Measurements from ENCODE around the gene NOTUM.
A peak's percentile ranks its signal among the peaks of the same experiment; 100 is the strongest.

The NOTUM gene

DNA sequence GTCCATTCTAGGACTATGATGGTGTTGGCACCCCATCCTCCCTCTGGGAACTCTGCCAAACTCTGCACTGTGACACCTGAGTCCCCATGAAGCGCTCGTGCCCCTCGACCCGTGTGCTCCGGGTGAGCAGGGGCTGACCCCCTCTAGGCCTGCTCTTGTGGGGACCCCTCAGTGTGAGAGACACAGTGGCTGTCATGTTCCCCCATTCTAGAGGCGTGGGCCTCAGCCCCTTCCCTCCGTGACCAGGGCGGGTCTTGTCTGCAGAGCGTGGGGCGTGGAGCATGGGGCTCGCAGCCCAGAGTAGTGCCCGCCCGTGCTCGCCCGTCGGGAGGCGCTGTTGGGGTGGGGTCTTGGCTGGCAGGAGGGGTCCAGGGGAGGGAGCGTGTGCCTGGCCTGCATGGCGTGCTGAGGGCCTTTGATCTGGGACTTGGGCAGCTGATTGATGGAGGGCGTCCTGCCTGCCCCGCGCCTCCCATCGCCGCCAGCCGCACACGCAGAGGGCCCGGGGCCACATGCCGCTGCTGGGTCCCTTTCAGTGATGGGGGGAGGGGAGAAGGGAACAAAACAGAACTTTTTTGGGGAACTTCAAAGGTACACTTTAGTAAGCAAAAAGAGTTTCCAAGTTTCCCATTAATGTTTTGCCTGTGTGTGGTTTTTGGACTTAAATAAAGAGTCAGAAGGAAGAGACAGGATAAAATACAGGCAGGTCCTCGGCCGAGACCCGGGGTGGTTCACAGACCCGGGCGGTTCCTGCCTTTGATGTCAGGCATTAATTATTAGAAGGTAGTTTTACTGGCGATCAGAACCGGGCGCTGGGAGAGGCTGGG, 39.2 kb upstream of the NOTUM start:
- H3K4me3 Mint-ChIP-seq = no peak overlapping the region
- H3K27me3 Mint-ChIP-seq = no peaks in the 10 kb centered on the region
- ATAC-seq (peak; percentile 39), DNase-seq (no peak)
- H3K4me1 Mint-ChIP-seq = no peaks in the 10 kb centered on the region
- H3K9me3 Mint-ChIP-seq = no peaks in the 10 kb centered on the region
- H3K27ac Mint-ChIP-seq = no peak overlapping the region

GRCh38 chr17:81999587-81999975, 38.6 kb upstream of the NOTUM start:
- Mint-ChIP-seq H3K9me3 (no peaks in the 10 kb centered on the region), H3K4me1 (no peaks in the 10 kb centered on the region), H3K27ac (no peak overlapping the region), H3K27me3 (no peaks in the 10 kb centered on the region), H3K4me3 (no peak overlapping the region)
- DNase-seq = no peak
- no peak for ATAC-seq

DNA sequence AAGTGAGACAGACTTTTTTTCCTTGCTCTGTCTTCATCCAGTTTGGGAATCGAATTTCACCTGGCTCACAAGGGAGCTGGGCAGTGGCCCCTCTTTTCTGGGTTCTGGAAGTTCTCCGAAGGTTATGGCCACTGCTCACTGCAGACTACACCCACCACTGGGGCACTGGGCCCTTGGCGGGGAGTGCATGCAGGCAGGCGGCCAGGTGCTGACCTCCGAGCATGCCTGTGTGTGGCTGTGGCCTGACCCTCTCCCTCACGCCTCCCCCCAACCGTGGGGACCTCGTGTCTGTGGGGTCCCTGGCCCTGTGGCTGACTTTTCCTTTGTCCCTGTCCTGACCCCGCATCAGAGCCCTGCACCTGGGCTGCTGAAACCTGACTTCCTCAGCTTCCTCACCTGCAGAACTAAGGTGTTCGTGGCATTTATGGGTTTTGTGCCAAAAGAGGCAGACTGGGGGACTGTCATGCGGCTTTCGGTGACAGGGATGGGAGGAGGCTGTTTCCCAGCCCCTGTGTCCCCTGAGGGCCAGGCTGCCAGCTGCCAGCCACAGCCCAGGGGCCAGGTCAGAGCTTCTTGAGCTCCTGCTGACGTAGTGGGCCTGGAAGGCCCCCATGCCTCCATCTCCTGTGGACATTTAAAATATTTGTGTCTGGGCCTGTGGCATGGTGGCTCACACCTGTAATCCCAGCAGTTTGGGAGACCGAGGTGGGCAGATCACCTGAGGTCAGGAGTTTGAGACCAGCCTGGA, 37.9 kb upstream of the NOTUM start:
- H3K27ac Mint-ChIP-seq = no peak overlapping the region
- no peaks in the 10 kb centered on the region for H3K27me3 Mint-ChIP-seq
- no peaks in the 10 kb centered on the region for H3K4me1 Mint-ChIP-seq
- no peak for ATAC-seq
- no peaks in the 10 kb centered on the region for H3K9me3 Mint-ChIP-seq
- no peak for DNase-seq
- no peak overlapping the region for H3K4me3 Mint-ChIP-seq

- DNase-seq (no peak), ATAC-seq (no peak)
- no peaks in the 10 kb centered on the region for H3K9me3 Mint-ChIP-seq
- no peaks in the 10 kb centered on the region for H3K27me3 Mint-ChIP-seq
- no peaks in the 10 kb centered on the region for H3K4me1 Mint-ChIP-seq
- no peak overlapping the region for H3K4me3 Mint-ChIP-seq
- no peak overlapping the region for H3K27ac Mint-ChIP-seq
Measured at GRCh38 chr17:81998212-81998611, 37.2 kb upstream of the NOTUM start.

DNA sequence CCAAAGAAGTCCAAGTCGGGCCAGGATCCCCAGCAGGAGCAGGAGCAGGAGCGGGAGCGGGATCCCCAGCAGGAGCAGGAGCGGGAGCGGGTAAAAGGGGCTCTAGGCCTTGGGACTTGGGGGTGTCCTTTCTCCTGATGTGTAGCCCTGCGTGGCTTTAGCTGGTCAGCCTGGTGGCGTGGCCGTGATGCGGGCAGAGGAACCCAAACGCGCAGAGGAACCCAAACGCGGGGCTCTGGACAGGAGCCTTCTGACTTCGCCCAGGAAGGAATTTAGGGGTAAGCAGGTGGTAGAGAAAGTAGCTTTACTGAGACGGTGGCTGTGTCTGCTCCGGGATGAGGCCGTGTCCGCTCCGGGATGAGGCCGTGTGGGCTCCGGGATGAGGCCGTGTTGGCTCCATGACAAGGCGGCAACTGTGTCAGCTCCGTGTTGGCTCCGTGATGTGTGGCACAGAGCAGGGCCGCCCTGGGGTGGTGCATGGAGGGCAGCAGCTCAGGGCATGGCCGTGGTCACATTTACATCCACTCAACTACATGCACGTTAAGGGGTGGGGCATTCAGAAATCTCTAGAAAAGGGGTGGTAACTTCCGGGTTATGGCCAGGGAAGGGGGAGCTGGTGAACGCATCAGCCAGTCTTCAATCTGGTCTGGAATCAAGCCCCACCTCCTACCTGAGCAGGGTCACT, 35.9 kb upstream of the NOTUM start:
- H3K4me3 Mint-ChIP-seq = no peak overlapping the region
- H3K4me1 Mint-ChIP-seq = no peaks in the 10 kb centered on the region
- ATAC-seq = no peak
- no peak for DNase-seq
- H3K9me3 Mint-ChIP-seq = no peaks in the 10 kb centered on the region
- no peaks in the 10 kb centered on the region for H3K27me3 Mint-ChIP-seq
- no peak overlapping the region for H3K27ac Mint-ChIP-seq

DNA sequence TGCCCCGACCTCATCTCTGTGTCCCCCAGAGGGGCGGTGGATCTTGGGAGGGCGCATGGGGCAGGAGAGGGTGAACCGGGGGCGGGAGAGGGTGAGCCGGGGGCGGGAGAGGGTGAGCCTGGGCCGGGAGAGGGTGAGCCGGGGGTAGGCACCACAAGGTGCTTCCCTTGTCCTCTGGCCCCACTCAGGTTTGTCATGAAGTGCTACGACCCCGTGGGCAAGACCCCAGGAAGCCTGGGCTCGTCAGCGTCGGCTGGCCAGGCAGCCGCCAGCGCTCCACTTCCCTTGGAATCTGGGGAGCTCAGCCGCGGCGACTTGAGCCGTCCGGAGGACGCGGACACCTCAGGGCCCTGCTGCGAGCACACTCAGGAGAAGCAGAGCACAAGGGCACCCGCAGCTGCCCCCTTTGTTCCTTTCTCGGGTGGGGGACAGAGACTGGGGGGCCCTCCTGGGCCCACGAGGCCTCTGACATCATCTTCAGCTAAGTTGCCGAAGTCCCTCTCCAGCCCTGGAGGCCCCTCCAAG, 35.3 kb upstream of the NOTUM start:
- ATAC-seq = peak; percentile 24
- Mint-ChIP-seq H3K27me3 (no peaks in the 10 kb centered on the region), H3K9me3 (no peaks in the 10 kb centered on the region), H3K27ac (no peak overlapping the region), H3K4me3 (no peak overlapping the region), H3K4me1 (peaks cover 5% of the 10 kb centered on the region)
- DNase-seq = no peak

- no peak overlapping the region for H3K4me3 Mint-ChIP-seq
- no peak for ATAC-seq
- H3K27me3 Mint-ChIP-seq = no peaks in the 10 kb centered on the region
- no peaks in the 10 kb centered on the region for H3K9me3 Mint-ChIP-seq
- peak overlapping the region in 1 of 2 donors; percentile 27 for H3K27ac Mint-ChIP-seq
- H3K4me1 Mint-ChIP-seq = peaks cover 9% of the 10 kb centered on the region
- DNase-seq = no peak
Measured at GRCh38 chr17:81995463-81996231, 34.7 kb upstream of the NOTUM start.

DNA sequence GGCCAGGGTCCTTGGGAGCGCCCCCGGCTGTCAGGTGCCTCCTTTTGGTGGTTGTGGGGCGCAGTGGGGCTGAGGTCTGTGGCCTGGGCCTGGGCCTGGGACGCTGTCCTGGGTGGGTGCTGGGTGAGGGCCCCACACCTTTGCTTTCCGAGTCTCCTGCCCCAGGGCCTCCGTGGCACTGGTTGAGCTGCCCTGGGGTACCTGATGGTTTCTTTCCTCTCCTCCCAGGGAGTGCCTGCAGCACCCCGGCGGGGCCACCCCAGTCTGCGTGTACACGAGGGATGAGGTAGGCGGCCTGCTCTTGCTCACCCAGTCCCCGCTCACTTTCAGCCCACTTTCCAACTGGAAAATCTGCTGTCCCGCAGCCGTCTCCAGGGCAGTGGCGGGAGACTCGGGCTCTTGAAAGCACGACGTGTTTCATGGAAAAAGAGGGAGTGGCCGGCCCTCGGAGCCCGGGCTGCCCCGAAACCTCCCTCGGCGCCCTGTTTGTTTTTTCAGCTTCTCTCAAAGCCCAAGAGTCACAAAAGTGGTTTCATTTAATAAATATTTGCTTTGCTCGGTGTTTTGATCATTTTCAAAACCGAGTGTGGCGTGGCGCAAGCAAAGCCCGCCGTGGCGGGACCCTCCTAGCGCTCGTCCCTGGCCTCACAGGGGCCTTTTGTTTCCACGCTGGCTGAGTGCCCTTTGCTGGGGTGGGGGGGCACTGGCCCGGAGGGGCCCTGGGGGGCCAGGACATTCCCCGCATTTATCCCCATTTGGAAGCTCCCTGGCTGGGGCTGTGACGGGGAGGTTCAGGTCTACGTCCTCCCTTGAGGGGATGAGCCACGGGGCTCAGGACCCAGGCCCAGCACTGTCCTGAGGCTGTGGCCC, 33.8 kb upstream of the NOTUM start:
- H3K27me3 Mint-ChIP-seq = no peaks in the 10 kb centered on the region
- H3K27ac Mint-ChIP-seq = no peak overlapping the region
- H3K9me3 Mint-ChIP-seq = no peaks in the 10 kb centered on the region
- DNase-seq (no peak), ATAC-seq (peak; percentile 26)
- H3K4me1 Mint-ChIP-seq = peaks cover 11% of the 10 kb centered on the region
- no peak overlapping the region for H3K4me3 Mint-ChIP-seq

- H3K4me1 Mint-ChIP-seq = peaks cover 17% of the 10 kb centered on the region
- DNase-seq (no peak), ATAC-seq (no peak)
- no peaks in the 10 kb centered on the region for H3K27me3 Mint-ChIP-seq
- H3K4me3 Mint-ChIP-seq = no peak overlapping the region
- no peaks in the 10 kb centered on the region for H3K9me3 Mint-ChIP-seq
- H3K27ac Mint-ChIP-seq = peak overlapping the region in 1 of 2 donors; percentile 80
Measured at GRCh38 chr17:81993729-81994592, 33.0 kb upstream of the NOTUM start.

DNA sequence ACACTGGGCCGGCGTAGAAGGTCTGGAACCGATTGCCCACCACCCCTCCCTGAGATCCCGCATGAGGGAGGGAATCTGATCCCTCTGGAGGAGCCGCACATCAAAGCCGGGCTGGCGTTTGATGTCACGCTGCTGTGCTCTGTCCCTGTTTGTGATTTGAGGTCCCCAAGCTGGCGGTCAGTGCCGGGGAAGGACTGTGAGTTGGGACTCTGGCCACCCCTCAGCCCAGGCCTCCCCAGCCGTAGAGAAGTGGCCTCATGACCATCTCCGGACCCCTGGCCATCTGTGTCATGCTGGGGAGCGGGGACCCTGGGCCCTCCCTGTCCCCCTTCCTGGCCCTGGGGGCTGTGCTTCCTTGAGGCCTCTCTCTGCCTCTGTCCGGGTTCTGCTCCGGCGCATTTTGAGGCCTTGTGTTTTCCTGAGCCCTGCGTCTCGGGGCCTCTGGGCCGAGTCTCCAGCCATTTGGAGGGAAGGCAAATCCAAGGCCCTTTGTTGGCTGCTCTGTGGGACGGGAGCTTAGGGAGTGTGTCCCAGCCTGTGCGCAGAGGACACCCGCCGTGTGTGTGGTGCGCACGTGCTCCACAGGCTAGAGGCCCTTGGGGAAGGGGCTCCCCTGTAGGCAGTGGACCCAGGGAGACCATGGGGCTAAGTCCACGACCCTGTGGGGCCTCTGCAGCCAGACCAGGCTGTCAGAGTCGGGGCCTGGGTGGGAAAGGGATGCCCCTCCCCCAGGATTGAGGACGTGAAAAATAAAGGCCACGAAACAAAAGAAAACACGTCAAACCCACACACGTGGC, 31.5 kb upstream of the NOTUM start:
- Mint-ChIP-seq H3K27me3 (no peaks in the 10 kb centered on the region), H3K27ac (no peak overlapping the region), H3K4me3 (no peak overlapping the region), H3K9me3 (no peaks in the 10 kb centered on the region), H3K4me1 (peaks cover 17% of the 10 kb centered on the region)
- DNase-seq = no peak
- ATAC-seq = no peak

DNA sequence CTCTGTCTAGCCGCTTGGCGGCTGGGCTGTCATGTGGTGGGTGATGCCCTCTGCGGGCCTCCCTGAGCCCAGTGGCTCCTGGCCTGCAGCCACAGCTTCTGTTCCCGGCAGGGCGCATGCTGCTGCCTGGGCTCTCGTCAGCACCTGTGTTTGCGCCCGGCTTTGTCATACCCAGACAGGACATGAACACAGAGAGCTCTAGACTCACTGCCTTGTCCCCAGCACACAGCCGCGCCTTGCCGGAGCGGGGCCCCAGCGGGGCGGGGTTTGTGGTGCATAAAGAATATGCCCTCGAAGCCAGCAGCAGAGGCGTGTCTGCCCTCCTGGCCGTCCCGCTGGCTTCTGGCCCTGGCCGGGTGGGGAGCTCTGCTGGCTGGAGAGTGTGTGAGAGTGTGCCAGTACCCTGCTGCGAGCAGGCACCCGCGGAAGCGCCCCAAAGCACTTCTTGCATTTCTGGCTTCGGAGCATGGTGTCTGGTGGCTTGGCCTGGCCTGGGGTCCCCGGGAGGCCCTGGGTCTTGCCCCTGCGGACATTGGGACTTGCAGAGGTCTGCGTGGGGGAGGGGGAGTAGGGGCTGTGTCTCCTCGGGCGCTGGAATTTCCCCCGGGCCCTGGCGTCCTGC, 30.8 kb upstream of the NOTUM start:
- H3K27me3 Mint-ChIP-seq = no peaks in the 10 kb centered on the region
- peak overlapping the region in 1 of 2 donors; percentile 27 for H3K27ac Mint-ChIP-seq
- ATAC-seq (no peak), DNase-seq (no peak)
- no peaks in the 10 kb centered on the region for H3K9me3 Mint-ChIP-seq
- no peak overlapping the region for H3K4me3 Mint-ChIP-seq
- H3K4me1 Mint-ChIP-seq = peaks cover 19% of the 10 kb centered on the region

GRCh38 chr17:81990836-81991683, 30.1 kb upstream of the NOTUM start:
- Mint-ChIP-seq H3K4me3 (no peak overlapping the region), H3K4me1 (peaks cover 24% of the 10 kb centered on the region), H3K27ac (peak overlapping the region in 1 of 2 donors; percentile 27), H3K9me3 (no peaks in the 10 kb centered on the region), H3K27me3 (no peaks in the 10 kb centered on the region)
- ATAC-seq = peak; percentile 22
- DNase-seq = no peak

All from stimulated activated naive CD8-positive, alpha-beta T cell treated with anti-CD3 and anti-CD28 coated beads, Interleukin-15, amount 100 ng/mL, for 72 hours (primary cell).